Muscle layer of duodenum (tissue), 2 donors: ENCODE measurements around the gene WWOX.

Experiments
- H3K27ac ChIP-seq: one replicate; pipeline ENCODE4 v1.7.0; 2013; ENCODE audit warnings: mild to moderate bottlenecking, low read length
- H3K27me3 ChIP-seq: one replicate; pipeline ENCODE4 v1.7.0; 2013; ENCODE audit warnings: low read depth, mild to moderate bottlenecking, control low read depth, low read length
- H3K36me3 ChIP-seq, 2 donors: one replicate each; pipeline ENCODE4 v1.7.0; 2013; ENCODE audit warnings: low read length in 2 of 2, control low read depth in 1 of 2, mild to moderate bottlenecking in 1 of 2; ENCODE audit not compliant: insufficient read depth in 2 of 2, control insufficient read depth in 1 of 2
- H3K4me1 ChIP-seq, 2 donors: one replicate each; pipeline ENCODE4 v1.7.0; 2013; ENCODE audit warnings: low read length in 2 of 2, mild to moderate bottlenecking in 2 of 2, control low read depth in 1 of 2, moderate library complexity in 1 of 2; ENCODE audit not compliant: insufficient read depth in 2 of 2, control insufficient read depth in 1 of 2
- H3K4me3 ChIP-seq, 2 donors: one replicate each; pipeline ENCODE4 v1.7.0; 2013; ENCODE audit warnings: low read length in 2 of 2, low read depth in 1 of 2, mild to moderate bottlenecking in 1 of 2
- H3K9me3 ChIP-seq, 2 donors: one replicate each; pipeline ENCODE4 v1.7.0; 2013; ENCODE audit warnings: low read length in 2 of 2, control low read depth in 1 of 2, mild to moderate bottlenecking in 1 of 2; ENCODE audit not compliant: control insufficient read depth in 1 of 2
- donor health status: healthy.

The WWOX gene

DNA sequence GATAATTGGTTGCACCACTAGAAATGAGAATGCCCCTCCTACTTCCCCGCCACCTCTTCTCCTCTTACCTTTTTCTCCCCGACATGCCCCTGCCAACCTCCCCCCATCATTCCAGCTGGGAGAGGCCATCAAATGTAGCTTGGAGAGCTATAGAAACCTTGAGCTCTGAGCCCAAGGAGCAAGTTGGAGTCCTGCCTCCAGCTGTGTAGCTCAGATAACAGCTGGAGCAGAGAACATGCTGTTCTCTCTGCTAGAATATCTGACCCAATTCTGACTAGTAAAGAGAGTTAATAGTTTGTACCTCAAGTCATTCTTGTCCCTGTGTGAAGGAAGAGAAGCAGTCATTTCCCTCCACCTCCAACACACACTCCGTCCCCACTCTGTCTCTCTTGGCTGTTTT lies 1010.8 kb downstream of the WWOX start:
- no peak overlapping the region for H3K4me3 ChIP-seq
- no peaks in the 10 kb centered on the region for H3K9me3 ChIP-seq
- H3K36me3 ChIP-seq: no peaks in the 10 kb centered on the region
- H3K4me1 ChIP-seq: no peaks in the 10 kb centered on the region
- no peak overlapping the region for H3K27ac ChIP-seq
- no peaks in the 10 kb centered on the region for H3K27me3 ChIP-seq

GRCh38 chr16:79110953-79111352 lies 1011.5 kb downstream of the WWOX start:
- Histone ChIP-seq H3K4me1 (no peaks in the 10 kb centered on the region), H3K4me3 (no peak overlapping the region), H3K36me3 (no peaks in the 10 kb centered on the region), H3K27ac (no peak overlapping the region), H3K27me3 (no peaks in the 10 kb centered on the region), H3K9me3 (no peaks in the 10 kb centered on the region)

GRCh38 chr16:79112462-79112861 lies 1013.0 kb downstream of the WWOX start:
- no peak overlapping the region for H3K27ac ChIP-seq
- no peaks in the 10 kb centered on the region for H3K27me3 ChIP-seq
- peaks cover 0 to 6% of the 10 kb centered on the region in 2 donors for H3K9me3 ChIP-seq
- no peaks in the 10 kb centered on the region for H3K4me1 ChIP-seq
- H3K4me3 ChIP-seq: no peak overlapping the region
- H3K36me3 ChIP-seq: no peaks in the 10 kb centered on the region

- Histone ChIP-seq H3K4me3 (no peak overlapping the region), H3K27me3 (no peaks in the 10 kb centered on the region), H3K36me3 (no peaks in the 10 kb centered on the region), H3K27ac (no peak overlapping the region), H3K4me1 (no peaks in the 10 kb centered on the region), H3K9me3 (peaks cover 0 to 9% of the 10 kb centered on the region in 2 donors)
These were observed 1014.4 kb downstream of the WWOX start for GRCh38 chr16:79113826-79114225.

DNA sequence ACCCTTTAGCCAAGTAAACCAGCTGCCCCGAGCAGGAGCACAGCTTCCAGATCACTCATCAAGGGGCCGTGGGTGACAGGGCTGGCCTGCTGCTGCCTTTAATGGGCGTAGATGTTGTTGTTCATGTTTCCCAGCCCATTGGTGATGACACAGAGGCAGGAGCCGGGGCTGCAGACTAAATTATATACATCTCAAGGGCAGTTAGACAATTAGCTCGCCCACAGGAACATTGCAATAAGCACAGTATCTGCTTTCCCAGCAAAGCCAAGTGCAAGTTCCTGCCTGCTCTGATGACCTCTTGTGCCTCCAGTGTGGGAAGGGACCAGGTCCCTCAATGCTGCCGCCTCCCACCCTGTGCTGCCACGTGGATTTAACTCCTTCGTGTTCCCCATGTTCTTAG lies 1015.3 kb downstream of the WWOX start:
- Histone ChIP-seq H3K27me3 (no peaks in the 10 kb centered on the region), H3K36me3 (no peaks in the 10 kb centered on the region), H3K27ac (no peak overlapping the region), H3K9me3 (peaks cover 0 to 9% of the 10 kb centered on the region in 2 donors), H3K4me3 (no peak overlapping the region), H3K4me1 (no peaks in the 10 kb centered on the region)

DNA sequence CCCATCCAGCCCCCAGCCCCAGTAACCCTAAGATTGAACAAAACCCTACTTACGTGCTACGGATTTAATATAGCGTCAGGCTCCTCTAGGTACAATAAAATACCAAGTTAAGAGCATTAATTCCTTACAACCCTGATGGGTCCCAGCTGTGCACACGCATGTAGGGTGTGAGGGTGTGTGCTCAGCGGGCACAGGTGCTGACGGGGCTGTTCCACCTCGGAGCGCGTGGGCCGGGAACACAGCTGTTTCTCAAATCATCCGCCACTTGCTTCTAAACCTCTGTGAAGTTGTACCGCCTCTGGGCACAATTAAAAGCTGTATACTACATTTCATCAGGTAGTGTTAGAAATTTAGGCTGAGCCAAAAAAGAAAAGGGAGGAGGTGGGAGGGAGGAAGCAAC lies 1022.5 kb downstream of the WWOX start:
- H3K4me1 ChIP-seq: no peaks in the 10 kb centered on the region
- no peak overlapping the region for H3K4me3 ChIP-seq
- no peaks in the 10 kb centered on the region for H3K27me3 ChIP-seq
- H3K9me3 ChIP-seq: peaks cover 0 to 8% of the 10 kb centered on the region in 2 donors
- no peak overlapping the region for H3K27ac ChIP-seq
- no peaks in the 10 kb centered on the region for H3K36me3 ChIP-seq

DNA sequence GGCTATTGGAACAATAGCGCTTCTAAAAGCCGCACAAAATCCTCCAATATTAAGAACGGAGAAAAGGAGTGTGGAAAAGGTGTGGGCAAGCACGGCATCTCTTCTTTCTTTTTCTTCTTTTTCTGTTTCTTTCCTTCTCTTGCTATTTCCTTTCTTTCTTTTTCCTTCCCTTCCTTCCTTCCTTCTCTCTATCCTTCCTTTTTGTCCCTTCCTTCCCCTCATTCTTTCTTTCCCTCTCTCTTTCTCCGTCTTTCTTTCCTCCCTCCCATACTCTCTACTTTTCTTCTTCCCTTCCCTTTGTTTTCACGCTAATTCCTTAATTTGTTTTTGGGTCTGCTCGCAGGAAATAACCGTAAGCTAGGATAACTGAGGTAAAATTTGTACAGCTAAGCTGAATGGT lies 1022.9 kb downstream of the WWOX start:
- Histone ChIP-seq H3K4me3 (no peak overlapping the region), H3K36me3 (no peaks in the 10 kb centered on the region), H3K4me1 (no peaks in the 10 kb centered on the region), H3K27me3 (no peaks in the 10 kb centered on the region), H3K9me3 (peaks cover 0 to 4% of the 10 kb centered on the region in 2 donors), H3K27ac (no peak overlapping the region)

DNA sequence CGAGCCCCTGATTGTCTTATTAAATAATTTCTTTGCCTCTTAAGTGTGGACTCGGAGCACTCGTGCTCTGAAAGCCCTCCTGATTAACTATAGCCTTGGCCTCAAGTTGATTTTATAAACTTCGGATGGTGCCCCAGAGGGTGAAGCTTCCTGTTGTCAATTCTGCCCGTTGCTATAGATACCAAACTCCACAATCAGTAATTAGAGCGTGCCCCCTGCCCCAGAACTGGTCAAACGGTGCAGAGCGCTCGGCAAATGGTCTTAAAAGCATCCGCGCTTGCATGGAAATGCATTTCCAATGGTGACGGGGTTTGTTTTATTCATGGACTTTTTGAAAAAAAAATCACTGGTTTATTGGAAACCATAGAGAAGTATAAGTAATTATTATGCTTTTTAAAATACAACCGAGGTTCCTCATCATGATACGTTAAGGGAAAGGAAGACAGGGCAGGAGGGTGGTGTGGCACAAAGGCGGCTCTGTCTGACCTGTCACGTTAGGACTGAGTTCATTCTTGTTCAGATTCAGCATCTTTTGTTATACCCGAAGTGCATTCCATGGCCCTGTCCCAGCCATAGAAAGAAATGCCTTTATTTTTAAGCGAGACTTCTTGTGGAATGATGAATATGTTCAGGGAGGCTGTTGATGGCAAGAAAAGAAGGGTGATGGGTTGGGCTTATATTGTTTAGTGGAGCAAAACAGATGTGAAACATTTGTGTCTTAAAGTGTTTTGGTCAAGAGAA lies 1024.7 kb downstream of the WWOX start:
- Histone ChIP-seq H3K9me3 (no peaks in the 10 kb centered on the region), H3K36me3 (no peaks in the 10 kb centered on the region), H3K4me3 (no peak overlapping the region), H3K27me3 (no peaks in the 10 kb centered on the region), H3K4me1 (no peaks in the 10 kb centered on the region), H3K27ac (no peak overlapping the region)

DNA sequence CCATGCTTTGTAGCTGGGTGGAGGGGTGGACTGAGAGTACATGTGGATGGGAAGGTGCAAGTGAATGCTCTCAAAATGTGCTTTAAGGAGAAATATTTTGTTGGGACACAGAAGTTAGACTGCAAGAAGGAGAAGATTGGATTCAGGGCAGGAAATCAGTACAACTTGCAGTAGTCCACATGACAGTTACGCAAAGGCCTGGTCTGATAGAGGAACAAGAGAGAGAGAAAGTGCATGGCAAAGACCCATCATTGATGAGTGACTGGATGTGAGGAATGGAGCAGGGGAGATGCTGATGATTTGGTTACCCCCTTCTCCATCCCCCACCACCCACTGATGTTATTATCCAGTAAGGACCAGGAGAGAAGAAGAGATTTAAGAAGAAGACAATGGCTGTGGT lies 1028.3 kb downstream of the WWOX start:
- no peaks in the 10 kb centered on the region for H3K9me3 ChIP-seq
- no peak overlapping the region for H3K4me3 ChIP-seq
- no peaks in the 10 kb centered on the region for H3K36me3 ChIP-seq
- no peak overlapping the region for H3K27ac ChIP-seq
- no peaks in the 10 kb centered on the region for H3K4me1 ChIP-seq
- no peaks in the 10 kb centered on the region for H3K27me3 ChIP-seq

- H3K9me3 ChIP-seq: no peaks in the 10 kb centered on the region
- H3K4me1 ChIP-seq: no peaks in the 10 kb centered on the region
- H3K4me3 ChIP-seq: no peak overlapping the region
- no peak overlapping the region for H3K27ac ChIP-seq
- no peaks in the 10 kb centered on the region for H3K27me3 ChIP-seq
- H3K36me3 ChIP-seq: no peaks in the 10 kb centered on the region
These were observed 1029.3 kb downstream of the WWOX start for GRCh38 chr16:79128706-79129105.

- no peaks in the 10 kb centered on the region for H3K27me3 ChIP-seq
- no peaks in the 10 kb centered on the region for H3K4me1 ChIP-seq
- no peaks in the 10 kb centered on the region for H3K36me3 ChIP-seq
- H3K9me3 ChIP-seq: no peaks in the 10 kb centered on the region
- no peak overlapping the region for H3K27ac ChIP-seq
- H3K4me3 ChIP-seq: no peak overlapping the region
These were observed 1031.2 kb downstream of the WWOX start for GRCh38 chr16:79130616-79131015.
